Measurements from ENCODE around the gene SLC5A12. TPM values are rescaled to one million over a fixed set of nuclear protein-coding genes. Genes with fewer than 3 reads are reported as not detected.

Gene SLC5A12
- total and polyA plus RNA-seq, 12 donors = 0.05 TPM; not detected in 11

DNA sequence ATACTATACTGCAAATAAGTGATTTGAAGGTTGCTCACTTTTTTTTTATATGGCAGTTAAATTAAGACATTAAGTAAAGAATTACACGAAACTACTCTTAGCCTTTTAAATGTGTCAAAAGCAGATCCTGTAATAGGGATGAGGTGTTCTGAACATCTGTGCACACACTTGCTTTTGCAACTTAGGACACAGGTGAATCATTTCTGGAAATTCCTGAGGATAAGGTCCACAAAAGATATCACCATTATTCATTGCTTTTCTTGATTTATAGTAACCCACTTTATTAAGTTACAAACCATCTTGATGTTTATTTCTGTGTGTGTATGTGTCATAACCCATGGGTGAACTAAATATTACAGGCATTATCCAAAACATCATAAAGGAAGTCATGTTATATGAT, 55.9 kb downstream of the SLC5A12 start:
- Histone ChIP-seq H3K4me1 (no peaks in the 10 kb centered on the region), H3K27ac (no peak overlapping the region), H3K27me3 (no peaks in the 10 kb centered on the region), H3K9me3 (no peaks in the 10 kb centered on the region), H3K4me3 (no peak overlapping the region), H3K36me3 (no peaks in the 10 kb centered on the region)
- WGBS, 2 donors = 68 to 84% methylated on average over 1 of the region's 1 CpG
- ATAC-seq (no peak), DNase-seq (no peak)
- TF ChIP-seq, protein P1, sequence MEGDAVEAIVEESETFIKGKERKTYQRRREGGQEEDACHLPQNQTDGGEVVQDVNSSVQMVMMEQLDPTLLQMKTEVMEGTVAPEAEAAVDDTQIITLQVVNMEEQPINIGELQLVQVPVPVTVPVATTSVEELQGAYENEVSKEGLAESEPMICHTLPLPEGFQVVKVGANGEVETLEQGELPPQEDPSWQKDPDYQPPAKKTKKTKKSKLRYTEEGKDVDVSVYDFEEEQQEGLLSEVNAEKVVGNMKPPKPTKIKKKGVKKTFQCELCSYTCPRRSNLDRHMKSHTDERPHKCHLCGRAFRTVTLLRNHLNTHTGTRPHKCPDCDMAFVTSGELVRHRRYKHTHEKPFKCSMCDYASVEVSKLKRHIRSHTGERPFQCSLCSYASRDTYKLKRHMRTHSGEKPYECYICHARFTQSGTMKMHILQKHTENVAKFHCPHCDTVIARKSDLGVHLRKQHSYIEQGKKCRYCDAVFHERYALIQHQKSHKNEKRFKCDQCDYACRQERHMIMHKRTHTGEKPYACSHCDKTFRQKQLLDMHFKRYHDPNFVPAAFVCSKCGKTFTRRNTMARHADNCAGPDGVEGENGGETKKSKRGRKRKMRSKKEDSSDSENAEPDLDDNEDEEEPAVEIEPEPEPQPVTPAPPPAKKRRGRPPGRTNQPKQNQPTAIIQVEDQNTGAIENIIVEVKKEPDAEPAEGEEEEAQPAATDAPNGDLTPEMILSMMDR (IDR thresholded peaks at IDR 0.05) = no peak
- intact Hi-C loops (cut with DNase I) = no loop called here

DNA sequence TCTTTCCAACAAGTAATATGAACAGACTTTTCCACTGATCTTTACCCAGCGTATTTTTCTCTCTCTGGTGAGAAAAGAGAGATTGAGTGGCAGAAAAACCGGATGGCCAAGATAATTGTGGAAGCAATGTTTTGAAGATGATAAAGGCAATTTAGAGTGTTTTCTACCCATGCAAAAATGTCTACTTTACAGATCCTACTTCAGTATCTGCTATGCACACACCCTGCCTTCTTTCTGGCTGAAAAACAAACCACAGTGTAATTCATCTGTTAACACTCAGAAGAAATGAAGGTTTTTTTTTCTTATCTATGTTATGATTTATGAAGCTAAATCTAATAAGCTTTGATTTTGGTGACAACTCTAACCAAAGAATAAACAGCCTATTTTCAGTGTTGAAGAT, 56.8 kb downstream of the SLC5A12 start:
- no peaks in the 10 kb centered on the region for H3K27me3 ChIP-seq
- TF ChIP-seq, protein P1 (IDR thresholded peaks at IDR 0.05) = no peak
- ATAC-seq (no peak), DNase-seq (no peak)
- H3K4me3 ChIP-seq = no peak overlapping the region
- WGBS, 2 donors = 50 to 60% methylated on average over 2 of the region's 2 CpGs
- no peaks in the 10 kb centered on the region for H3K36me3 ChIP-seq
- no peaks in the 10 kb centered on the region for H3K9me3 ChIP-seq
- intact Hi-C loops (cut with DNase I) = no loop called here
- H3K27ac ChIP-seq = no peak overlapping the region
- H3K4me1 ChIP-seq = no peaks in the 10 kb centered on the region

DNA sequence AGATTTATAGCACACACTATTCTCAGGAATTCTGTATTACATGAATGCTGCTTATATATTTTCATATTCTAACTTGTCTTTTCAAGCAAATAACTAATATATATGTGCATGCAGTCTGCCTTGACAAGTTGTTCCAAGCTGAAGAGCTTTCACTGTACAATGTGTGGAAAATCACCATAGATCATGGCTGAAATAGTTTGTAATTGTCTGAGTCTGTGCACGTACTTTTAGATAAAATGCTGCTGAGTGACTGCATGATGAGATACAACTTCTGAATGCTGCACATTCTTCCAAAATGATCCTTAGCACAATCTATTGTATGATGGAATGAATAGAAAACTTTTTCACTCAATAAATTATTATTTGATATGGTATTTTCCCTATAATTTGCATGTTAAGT, 58.9 kb downstream of the SLC5A12 start:
- TF ChIP-seq, protein P1 (IDR thresholded peaks at IDR 0.05) = no peak
- ATAC-seq (no peak), DNase-seq (no peak)
- intact Hi-C loops (cut with DNase I) = no loop called here
- Histone ChIP-seq H3K36me3 (no peaks in the 10 kb centered on the region), H3K9me3 (no peaks in the 10 kb centered on the region), H3K4me3 (no peak overlapping the region), H3K4me1 (no peaks in the 10 kb centered on the region), H3K27me3 (no peaks in the 10 kb centered on the region), H3K27ac (no peak overlapping the region)
- WGBS, 2 donors = 17 to 28% methylated on average over 1 of the region's 1 CpG

DNA sequence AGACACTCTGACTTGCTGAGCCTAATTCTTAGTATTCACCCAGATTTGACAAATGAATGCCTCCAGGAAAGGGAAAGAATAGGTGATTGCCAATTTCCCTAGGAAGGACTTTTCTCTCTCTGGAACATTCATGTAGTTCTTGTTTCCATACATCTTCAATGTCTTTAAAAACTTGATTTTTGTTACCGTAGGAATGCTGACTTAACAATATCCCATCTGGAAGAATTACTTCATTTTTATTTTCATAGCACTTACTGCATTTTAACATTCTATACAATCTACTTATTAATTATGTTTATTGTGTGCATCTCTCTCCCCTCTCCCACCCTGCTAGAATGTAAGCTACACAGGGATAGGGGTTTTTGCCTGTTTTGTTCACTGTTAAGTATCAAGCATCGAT, 66.6 kb downstream of the SLC5A12 start:
- no peaks in the 10 kb centered on the region for H3K4me1 ChIP-seq
- ATAC-seq = no peak
- no peak overlapping the region for H3K4me3 ChIP-seq
- TF ChIP-seq, protein P1 (IDR thresholded peaks at IDR 0.05) = no peak
- no peaks in the 10 kb centered on the region for H3K27me3 ChIP-seq
- WGBS, 2 donors = 87 to 95% methylated on average over 2 of the region's 2 CpGs
- no peak for DNase-seq
- H3K9me3 ChIP-seq = no peaks in the 10 kb centered on the region
- no peaks in the 10 kb centered on the region for H3K36me3 ChIP-seq
- H3K27ac ChIP-seq = no peak overlapping the region
- intact Hi-C loops (cut with DNase I) = no loop called here
